ENCODE results near the gene SOX21. TPM values are rescaled to one million over a fixed set of nuclear protein-coding genes. Genes with fewer than 3 reads are reported as not detected.

The SOX21 gene
- total RNA-seq, 1 donor from 2014 or later = not detected

DNA sequence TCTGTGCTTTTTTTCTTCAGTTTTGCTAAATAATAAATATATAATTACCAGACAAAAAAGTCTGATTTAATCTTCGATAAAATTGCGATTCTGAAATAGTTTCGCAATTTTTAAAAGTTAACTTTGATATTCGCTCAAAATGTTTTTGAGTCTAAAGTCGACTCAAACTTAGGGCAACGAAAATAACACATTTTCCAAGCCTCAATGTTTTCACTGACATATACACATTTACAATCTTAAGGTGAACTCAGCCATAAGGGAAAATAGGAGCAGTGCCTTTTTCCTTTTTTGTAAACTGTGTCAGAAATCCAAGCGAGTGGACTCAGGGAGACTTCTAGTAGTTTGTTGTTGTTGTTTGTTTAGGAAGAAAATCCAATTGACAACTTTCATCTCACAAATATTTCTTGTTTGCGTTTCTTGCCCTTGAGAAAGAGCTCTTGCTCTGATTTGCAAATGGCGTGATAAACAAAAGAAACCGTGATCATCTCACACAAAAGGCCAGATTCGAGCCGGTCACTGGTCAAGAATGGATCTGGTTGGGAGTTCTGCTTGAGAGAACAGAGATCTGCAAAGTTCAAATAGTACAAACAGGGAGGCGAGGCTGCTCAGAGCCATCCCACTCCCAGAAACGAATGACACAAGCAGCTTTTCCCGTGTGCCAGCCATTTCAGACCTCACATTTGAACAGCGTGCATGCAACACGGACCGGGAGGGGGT, 2.1 kb downstream of the SOX21 start:
- intact Hi-C loops (cut with DNase I) = no loop called here
- no peak for ATAC-seq
- DNase-seq (ENCODE audit: low spot score) = no peak

DNA sequence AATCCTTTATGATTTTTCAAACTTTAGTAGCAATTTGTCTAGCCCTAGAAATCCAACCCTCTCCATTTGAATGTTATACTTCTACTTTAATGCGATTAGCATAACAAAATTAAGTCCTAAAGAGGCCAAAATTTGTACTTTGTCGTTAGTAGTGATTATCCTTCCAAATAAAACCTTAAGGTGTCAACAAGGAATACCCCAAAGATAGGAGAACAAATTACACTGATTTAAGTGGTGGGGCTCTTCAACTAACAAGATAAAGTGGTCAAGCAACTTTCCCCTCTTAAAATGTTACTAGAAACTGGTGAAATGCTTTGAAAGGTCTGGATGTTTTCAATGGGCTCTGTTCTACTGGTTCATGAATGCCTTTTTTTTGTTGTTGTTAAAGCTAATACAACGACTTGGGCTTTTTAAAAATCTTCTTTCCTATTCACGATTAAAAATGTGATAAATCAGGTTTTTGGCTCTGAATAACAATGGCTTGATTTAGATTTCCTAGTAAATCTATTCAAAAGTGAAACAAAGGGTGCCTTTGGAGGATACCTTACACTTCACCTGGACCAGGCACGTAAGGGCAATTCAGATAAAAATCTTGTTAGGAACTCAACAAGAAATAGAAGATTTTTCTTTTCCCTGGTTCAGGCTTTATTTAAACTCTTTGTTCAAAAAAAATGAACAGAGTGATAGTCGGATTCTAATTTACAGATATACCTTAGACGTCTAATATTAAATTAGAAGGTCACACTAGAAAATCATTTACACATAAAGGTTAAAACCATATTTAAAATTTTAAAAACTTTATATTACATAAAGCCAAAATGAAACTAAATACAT, 3.1 kb downstream of the SOX21 start:
- intact Hi-C loops (cut with DNase I) = no loop called here
- no peak for DNase-seq (ENCODE audit: low spot score)

DNA sequence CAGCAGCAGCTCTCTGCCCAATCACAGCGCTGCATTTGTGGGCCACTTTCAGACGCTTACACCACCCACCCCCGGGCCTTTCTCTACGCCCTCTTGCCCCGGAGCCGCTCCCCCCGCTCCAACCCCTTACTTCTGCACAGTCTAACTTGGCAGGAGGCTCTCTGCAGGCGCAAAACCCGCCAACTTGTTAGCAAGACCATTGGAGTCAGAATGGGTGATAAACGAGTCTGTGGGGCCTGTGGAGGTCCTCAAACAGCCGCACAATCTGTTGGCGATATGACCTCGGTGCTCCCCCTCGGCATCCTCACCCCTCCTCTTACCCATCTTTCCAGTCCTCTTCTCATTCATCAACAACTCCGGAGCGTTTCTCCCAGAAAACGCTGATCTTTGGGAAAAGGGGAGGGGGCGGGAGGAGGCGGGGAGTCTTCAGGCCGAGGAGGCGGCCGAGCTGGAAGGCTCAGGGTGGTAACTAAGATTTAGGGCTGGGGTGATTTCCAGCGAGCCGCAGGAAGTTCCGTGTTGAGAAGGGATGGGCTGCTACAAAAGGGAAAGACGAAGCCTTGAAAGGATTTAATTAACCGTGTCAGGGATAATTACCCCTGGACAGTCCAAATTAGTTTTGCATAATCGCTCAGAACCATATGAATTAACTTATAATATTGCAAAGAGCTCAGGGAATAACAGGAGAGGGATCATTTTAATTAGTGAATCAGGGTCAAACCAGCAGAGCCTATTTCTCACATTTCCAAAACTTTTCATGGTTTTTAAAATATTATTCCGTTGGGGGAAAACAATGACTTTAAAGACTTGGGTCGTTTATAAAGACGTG, 4.1 kb downstream of the SOX21 start:
- DNase-seq (ENCODE audit: low spot score) (no peak), ATAC-seq (no peak)
- intact Hi-C loops (cut with DNase I) = no loop called here

More for the DNA sequence above, 3.1 kb downstream of the SOX21 start:
- ATAC-seq = no peak

DNA sequence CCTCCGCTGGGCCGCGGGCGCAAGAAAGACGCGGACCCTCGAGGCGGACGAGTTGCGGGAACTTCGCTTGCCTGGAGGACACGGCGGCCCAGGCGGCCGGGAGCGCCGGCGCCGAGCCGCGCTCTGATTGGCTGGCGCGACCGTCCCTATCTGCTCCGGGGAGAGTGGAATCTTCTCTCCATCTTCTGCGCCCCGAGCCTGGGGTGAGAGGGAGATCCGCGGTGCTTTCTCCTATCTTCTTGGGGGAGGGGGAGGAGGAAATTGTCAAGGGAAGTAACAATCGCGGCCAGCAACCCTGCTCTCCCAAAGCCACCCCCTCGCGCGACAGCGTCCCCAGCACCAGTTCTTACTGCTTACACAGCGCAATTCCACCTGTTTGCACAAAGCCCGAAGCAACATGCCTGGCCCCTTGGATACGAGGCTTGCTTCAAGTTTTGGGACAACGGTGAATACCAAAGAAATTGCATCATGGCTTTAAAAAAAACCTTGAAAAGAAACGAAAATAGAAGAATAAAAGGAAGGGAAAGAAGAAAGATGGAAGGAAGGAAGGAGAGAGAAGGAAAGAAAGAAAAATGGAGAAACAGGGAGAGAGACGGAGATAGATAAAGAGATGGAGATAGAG, 4.8 kb downstream of the SOX21 start:
- no peak for ATAC-seq
- DNase-seq (ENCODE audit: low spot score) = no peak
- intact Hi-C loops (cut with DNase I) = no loop called here

DNA sequence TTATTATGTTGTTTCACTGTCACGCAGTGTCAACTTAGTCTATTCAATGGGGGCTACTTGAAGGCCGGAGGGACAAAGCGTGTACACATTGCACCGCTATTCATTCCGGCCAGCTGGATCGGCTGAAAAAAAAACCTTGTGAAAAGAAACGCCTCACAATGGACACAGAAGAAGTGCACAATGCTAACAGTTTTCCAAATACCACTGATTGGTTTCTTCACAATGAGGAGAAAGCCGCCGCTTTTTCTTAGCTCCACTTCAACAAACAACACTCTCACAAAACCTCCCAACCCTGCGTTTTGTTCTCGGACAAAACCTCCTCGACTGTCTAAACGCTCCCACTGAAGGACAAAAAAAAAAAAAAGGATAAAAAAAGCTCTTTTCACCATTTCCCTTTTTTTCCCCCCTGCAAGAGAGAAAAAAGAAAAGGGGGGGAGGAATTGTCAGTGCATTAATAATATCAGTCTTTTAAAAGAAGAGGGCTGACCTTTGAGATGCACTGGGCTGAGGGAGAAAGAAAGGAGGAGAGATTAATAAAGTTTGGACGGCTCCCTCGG, 5.4 kb downstream of the SOX21 start:
- intact Hi-C loops (cut with DNase I) = no loop called here
- ATAC-seq (no peak), DNase-seq (ENCODE audit: low spot score) (no peak)

DNA sequence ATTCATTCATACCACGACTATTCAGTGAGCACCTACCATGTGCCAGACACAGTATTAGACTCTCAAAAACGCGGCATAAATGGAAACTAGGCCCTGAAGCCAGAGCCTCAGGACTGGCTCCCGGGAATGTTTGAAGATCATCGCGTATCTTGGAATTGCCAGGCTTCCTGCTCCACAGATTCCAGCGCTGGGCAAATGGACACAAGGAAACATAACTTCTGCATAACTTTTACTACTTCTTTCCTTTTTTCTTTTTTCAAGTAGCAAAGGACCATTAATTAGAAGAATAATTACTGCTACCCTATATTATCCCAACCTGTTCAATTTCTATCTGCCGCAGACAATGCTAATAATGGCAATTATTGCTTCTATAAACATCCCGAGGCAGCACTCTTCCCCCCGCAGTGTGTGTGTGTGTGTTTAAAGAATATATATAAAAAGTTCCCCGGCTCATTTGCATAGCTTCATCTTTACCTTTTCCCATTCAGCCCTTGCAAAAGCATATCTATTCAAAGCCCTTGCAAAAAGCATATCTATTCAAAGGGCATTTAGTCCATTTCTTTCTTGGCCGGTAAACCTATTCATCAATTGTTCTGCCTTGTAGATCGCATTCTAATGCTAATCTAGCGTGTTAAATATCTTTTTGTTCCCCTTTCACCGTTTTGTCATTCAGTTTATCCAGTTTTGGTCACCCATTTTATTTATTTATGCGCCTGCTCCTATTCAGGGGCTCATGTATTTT, 6.1 kb downstream of the SOX21 start:
- intact Hi-C loops (cut with DNase I) = no loop called here
- no peak for ATAC-seq
- DNase-seq (ENCODE audit: low spot score) = no peak

DNA sequence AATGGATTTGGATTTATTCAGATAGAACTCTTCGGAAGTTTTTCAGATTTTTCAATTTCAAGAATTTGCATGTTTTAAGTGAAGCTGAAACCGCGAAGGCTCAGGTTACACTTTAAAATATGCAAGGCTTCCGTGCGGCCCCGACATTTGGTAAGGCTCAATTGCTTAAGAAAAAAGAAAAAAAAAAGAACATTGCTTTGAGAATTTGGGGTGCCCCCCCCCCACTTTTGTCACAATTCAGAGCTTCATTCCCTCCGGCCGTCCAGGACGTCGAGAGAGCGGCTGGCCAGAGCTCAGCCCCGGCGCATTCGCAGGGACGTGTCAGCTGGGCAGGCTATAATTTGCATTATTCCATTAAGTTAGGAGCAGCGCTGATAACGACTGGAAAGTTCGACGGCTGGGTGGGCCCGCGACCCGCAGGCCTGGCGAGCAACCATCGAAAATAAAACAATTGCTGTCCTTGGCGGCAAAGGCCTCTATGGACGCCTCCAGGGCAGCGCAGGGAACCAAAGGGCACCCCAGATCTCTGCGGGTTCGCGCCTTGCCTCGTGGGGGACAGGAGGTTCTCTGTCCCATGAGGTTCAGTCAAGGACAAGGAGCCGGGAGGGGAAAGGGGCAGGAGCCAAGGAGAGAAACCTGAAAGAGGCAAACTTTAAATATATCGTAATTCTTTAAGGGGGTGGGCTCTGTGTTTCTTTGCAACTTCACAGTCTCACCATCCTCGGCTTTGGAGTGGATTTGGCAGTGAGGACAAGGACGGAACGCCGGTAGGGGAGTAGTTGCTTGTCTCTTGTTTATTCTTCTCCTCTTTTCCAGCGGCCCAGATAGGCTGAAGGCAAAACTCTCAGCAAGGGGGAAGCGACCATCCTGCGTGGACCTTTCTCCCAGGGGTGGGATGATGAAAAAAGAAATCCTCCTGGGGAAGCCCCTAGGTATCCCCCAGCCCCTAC, 7.0 kb downstream of the SOX21 start:
- intact Hi-C loops (cut with DNase I) = no loop called here
- DNase-seq (ENCODE audit: low spot score) (no peak), ATAC-seq (no peak)

DNA sequence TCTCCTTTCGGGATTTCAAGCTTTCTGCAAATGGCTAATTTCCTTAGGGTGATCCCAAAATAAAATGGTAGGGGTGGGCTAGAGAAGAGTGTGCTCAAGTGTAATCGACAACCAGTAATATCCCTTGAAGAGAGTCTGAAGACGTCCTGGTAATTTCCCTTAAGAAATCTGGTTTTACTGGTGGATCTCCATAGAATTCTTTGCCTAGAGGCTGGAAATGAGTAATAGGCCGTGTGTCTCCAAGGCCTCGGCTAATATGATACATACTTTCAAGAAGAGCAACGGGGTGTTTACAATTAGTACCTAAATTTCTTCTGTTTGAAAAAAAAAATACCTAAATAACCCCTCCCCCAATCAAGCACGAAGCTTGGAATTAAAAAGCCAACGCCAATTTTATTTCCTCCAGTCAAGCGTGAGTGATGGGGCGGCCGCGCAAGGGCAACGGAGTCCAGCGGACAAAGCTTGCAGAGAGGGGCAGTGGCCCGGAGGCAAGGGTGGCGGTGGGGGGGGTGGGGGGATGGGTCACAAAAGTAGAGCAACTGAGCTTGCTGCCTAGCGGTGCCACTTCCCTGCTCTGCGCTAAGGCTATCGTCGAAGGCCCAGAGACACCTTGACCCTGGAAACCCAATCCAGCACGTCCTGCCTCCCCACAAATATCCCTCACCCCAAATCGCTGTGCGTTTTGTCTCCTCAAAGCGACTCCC, 7.8 kb downstream of the SOX21 start:
- intact Hi-C loops (cut with DNase I) = no loop called here
- ATAC-seq (no peak), DNase-seq (ENCODE audit: low spot score) (no peak)

DNA sequence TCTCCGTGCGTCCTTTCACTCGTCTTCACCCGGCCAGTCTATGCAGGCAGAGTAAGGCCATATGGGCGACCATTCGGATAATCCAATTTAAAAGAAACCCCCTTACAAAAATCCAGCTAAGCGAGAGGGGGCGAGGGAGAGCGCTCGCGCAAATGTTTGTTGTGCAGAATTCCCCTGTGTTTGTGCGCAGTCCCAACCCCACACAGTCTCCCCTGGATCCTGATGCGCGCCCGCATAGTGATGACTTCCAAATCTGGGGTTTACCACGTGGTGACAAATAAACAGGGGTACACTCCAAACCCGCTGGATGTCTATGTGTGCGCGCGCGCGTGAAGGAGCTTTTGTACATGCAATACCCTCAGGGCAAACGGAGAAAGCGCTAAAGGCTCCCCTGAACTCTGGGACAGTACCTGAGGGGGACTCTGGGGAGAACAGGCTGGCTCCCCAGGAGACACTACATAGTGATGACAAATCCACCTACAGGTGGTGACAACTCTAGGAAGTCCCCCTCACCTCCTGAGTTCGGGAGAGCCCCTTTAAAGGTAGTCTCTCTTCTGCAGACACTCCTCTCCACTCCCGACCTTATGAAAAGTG, 8.5 kb downstream of the SOX21 start:
- ATAC-seq = no peak
- intact Hi-C loops (cut with DNase I) = no loop called here
- DNase-seq (ENCODE audit: low spot score) = no peak

DNA sequence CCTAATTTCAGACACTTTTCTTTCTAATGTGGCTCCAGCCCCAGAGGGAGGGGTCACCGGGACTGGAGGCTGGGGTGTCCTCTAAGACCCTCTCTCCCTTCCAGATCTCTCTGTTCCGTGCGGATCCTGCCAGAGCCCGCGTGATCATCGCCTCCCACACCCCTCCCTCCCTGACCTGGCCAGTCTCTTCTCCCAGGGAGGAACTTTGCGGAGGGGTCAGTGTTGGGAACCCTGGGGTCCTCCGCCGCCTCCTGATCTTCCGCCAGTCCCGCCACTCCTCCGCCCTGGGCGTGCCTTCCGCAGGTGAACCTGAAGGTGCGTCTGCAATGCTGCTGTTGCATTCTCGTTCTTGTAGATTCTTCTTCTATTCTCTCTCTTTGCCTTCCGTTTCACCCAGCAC, 9.1 kb downstream of the SOX21 start:
- DNase-seq (ENCODE audit: low spot score) (no peak), ATAC-seq (no peak)
- intact Hi-C loops (cut with DNase I) = no loop called here

DNA sequence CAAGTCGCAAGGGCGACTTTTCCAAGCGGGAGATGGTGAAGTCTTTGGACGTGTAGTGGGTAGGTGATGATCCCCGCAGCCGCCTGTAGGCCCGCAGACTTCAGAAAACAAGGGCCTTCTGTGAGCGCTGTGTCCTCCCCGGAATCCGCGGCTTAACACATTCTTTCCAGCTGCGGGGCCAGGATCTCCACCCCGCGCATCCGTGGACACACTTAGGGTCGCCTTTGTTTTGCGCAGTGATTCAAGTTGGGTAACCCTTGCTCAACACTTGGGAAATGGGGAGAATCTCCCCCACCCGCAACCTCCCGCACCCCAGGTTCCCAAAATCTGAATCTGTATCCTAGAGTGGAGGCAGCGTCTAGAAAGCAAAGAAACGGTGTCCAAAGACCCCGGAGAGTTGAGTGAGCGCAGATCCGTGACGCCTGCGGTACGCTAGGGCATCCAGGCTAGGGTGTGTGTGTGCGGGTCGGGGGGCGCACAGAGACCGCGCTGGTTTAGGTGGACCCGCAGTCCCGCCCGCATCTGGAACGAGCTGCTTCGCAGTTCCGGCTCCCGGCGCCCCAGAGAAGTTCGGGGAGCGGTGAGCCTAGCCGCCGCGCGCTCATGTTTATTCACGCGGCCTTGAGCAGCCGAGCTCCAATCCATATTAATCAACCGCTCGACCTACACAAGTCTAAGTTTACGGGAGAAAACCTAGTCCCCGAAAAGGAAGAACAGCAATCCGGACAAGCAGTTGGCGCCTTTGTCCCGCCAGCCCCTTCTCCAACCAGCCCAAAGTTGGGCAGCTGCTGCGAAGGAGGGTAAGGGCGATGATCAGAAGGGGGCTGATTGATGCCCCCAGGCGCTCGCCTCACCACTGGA, 9.9 kb downstream of the SOX21 start:
- DNase-seq (ENCODE audit: low spot score) = no peak
- ATAC-seq = no peak
- intact Hi-C loops (cut with DNase I) = no loop called here

DNA sequence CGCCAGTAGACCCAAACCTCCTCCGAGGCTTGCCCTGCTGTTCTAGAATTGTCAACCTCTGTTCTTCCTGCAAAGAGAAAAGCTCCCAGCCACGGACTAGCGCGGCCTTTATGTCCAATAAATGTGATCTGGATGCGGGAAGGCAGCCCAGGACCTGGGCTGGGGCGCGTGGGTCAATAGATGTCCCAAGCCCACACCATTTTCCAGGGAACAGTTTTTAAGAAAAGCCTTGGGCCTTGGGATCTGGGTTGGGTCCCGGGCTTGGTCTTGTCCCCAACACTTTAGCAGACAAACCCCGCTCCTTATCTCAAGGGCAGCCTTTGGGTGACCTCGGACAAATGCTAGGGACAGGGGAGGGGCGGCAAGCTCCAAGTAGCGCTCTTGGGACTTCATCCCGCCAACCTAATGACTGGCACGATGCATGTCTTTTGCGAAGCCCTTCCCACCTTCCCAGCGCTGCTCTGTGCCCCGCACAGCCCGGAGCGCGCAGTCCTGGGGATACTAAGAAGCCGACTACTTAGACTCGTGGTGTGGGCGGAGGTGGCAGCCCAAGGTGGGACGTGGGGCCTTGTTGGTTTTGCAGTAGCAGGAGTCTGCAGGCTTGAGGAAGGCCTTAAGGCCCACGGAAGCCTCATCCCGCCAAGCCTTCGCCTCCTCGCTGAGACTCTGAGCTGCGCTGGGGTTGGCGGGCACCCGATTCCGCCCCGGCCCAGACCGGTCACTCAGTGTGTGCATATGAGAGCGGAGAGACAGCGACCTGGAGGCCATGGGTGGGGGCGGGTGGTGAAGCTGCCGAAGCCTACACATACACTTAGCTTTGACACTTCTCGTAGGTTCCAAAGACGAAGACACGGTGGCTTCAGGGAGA, 10.8 kb downstream of the SOX21 start:
- intact Hi-C loops (cut with DNase I) = no loop called here
- ATAC-seq (no peak), DNase-seq (ENCODE audit: low spot score) (no peak)

DNA sequence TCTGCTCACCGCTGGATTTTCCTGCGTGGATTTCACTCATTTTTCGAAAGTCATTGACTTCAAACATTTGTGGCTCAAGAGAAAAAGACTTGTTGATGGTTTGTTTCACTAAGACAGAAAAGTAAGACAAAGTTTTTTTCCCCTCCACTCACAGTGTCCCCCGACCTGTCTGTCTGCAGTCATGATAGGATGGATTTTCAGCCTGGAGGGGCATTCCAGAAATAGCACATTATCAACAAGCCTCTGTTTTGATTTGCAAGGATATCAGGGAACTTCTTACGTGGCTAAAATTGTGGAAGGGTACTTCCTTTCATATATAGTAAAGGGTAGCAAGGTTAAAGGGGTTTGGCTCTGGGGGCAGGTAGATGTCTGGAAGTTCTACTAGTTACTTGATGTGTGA, 11.8 kb downstream of the SOX21 start:
- intact Hi-C loops (cut with DNase I) = no loop called here
- DNase-seq (ENCODE audit: low spot score) (no peak), ATAC-seq (no peak)

DNA sequence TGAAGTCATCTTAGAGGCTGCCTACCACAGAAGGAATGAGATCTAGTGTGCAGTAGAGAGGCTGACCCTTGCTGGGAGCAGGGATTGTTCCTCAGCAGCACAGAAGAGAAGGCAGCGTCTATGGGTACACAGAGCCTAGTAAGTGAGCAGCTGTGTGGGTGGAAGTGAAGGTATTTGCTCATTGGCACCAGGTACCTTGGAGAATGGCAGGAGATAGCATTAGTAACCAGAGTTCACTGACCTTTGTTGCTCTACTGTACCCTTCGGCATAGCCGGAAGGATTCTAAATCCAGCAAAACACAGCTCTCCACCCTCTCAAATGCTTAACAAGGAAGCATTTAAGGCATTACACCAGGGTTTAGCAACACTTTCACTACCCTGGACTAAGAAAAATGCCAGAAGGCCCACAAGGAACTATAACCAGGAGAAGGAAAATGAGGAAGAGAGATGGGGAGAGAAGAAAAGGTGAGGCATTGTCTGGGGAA, 12.3 kb downstream of the SOX21 start:
- intact Hi-C loops (cut with DNase I) = no loop called here
- no peak for ATAC-seq
- DNase-seq (ENCODE audit: low spot score) = no peak

Measured in sciatic nerve (tissue), 2 donors.